LNCaP clone FGC (cell line): ENCODE data around the gene MRTFA.

ENCODE experiments used
- DNase-seq: peaks from one replicate; pipeline ENCODE4 v3.0.0-alpha.2; 2011; ENCODE audit warnings: low read depth
- H3K4me3 ChIP-seq: 2 replicates; pipeline ENCODE4 v1.5.1; 2011; ENCODE audit warnings: mild to moderate bottlenecking, low read depth, low read length, control low read depth
- TF ChIP-seq, protein P1 (sequence below): IDR thresholded peaks from 2 replicates; pipeline ENCODE4 v1.5.1; 2012; ENCODE audit warnings: mild to moderate bottlenecking; ENCODE audit not compliant: control insufficient read depth, insufficient read depth; ENCODE audit errors: extremely low read depth

MRTFA gene

DNA sequence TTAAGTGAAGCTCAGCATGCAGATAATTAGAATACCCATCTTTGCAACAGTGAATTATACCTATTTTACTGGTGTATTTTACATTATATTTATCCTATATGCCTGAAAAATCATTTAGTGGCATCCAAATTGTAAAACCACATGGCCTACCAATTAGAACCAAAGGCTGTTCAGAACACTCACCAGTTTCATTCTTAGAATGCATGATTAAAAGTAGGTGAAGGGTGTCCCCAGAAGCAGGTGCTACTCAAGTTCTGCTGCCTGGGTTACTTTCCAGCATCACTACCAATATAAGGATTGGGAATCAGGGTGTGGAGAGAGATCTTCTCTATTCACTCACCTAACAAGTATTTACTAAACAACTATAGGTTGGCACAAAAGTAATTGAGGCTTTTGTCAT is 162.8 kb downstream of the MRTFA start:
- DNase-seq: no peak
- TF ChIP-seq, protein P1, sequence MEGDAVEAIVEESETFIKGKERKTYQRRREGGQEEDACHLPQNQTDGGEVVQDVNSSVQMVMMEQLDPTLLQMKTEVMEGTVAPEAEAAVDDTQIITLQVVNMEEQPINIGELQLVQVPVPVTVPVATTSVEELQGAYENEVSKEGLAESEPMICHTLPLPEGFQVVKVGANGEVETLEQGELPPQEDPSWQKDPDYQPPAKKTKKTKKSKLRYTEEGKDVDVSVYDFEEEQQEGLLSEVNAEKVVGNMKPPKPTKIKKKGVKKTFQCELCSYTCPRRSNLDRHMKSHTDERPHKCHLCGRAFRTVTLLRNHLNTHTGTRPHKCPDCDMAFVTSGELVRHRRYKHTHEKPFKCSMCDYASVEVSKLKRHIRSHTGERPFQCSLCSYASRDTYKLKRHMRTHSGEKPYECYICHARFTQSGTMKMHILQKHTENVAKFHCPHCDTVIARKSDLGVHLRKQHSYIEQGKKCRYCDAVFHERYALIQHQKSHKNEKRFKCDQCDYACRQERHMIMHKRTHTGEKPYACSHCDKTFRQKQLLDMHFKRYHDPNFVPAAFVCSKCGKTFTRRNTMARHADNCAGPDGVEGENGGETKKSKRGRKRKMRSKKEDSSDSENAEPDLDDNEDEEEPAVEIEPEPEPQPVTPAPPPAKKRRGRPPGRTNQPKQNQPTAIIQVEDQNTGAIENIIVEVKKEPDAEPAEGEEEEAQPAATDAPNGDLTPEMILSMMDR: no peak
- H3K4me3 ChIP-seq: no peak overlapping the region

- H3K4me3 ChIP-seq: no peak overlapping the region
- TF ChIP-seq, protein P1: no peak
- no peak for DNase-seq
Measured at GRCh38 chr22:40472579-40472978, 163.9 kb downstream of the MRTFA start.

DNA sequence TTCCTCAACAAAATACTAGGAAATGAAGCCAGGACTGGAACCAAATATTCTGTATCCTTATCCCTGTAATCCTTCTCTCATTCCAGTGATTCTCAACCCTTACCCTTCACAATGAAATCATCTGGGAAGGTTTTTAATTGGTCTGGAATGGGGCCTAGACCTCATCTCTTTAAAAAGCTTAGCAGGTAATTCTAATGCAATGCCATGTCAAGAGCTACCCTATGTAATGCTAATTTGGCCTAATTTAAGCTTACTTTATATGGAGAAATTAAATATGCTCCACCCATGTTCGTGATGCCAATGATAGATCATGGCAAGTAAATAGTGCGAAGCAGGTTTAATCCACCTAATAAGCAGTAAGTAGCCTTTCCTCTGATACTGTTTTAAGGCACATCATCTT is 164.5 kb downstream of the MRTFA start:
- TF ChIP-seq, protein P1: no peak
- H3K4me3 ChIP-seq: no peak overlapping the region
- DNase-seq: no peak

DNA sequence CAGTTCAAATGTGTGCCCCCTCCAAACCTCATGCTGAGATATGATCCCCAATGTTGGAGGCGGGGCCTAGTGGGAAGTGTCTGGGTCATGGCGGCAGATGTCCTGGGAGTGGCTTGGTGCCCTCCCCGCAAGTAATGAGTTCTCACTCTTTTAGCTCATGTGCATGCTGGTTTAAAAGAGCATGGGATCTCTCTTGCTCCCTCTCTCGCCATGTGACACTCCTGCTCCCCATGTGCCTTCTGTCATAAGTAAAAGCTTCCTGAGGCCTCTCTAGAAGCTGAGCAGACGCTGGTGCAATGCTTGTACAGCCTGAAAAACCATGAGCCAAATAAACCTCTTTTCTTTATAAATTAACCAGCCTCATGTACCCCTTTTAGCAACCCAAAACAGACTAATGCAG is 167.3 kb downstream of the MRTFA start:
- DNase-seq: no peak
- no peak overlapping the region for H3K4me3 ChIP-seq
- TF ChIP-seq, protein P1: no peak

GRCh38 chr22:40468616-40469015 is 167.9 kb downstream of the MRTFA start:
- no peak for DNase-seq
- H3K4me3 ChIP-seq: no peak overlapping the region
- TF ChIP-seq, protein P1: no peak

- TF ChIP-seq, protein P1: no peak
- no peak for DNase-seq
Measured at GRCh38 chr22:40466976-40467375, 169.5 kb downstream of the MRTFA start.

DNA sequence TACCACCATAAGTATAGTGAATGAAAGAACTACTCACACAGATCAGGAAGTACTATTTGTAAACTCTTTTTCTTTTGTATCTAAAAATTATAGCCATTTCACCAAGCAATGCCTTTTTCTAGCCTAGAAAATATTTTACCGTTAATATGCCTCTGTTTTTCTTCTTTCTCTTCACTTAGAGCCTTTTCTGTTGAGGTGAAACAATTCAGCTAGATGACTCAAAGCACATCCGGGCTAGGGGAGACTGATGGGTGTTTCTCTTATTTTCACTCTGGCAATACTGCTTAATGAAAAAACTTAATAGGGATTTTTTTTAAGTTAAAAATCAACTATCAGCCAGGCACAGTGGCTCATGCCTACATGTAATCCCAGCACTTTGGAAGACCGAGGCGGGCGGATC is 172.8 kb downstream of the MRTFA start:
- no peak overlapping the region for H3K4me3 ChIP-seq
- no peak for DNase-seq
- TF ChIP-seq, protein P1: no peak

More at GRCh38 chr22:40466976-40467375, 169.5 kb downstream of the MRTFA start:
- H3K4me3 ChIP-seq: no peak overlapping the region
